ENCODE measurements around the gene MINDY2.

DNA sequence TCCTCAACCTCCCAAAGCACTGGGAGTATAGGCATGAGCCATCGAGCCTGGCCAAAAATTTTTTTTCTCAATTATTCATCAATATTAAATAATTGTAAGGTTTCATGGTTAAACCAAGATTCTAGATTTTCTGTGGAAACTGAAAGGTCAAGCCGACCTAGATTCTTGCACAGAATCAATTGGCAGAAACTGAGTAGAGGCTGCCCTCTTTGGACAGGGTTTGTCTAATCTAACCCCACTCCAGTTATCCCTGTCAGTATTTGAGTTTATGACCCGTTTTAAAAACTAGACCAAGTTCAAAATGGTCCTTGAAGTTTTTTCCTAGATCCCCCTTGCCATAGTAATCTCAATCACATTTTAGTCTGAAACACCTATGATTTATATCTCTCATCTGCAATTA is 13.0 kb upstream of the MINDY2 start:
- TF ChIP-seq CTCF (IDR thresholded peaks at IDR 0.05; ENCODE audit: insufficient read depth, low read length, poor library complexity, severe bottlenecking), result no peak
- TF ChIP-seq EZH2phosphoT487 (conservative IDR thresholded peaks at IDR 0.05; ENCODE audit: low read length), result no peak
